DOHH2 (cell line): ENCODE data around the gene LRRC23.

ENCODE experiments used
- H3F3A ChIP-seq: fragments of 200-600 bp; sonication (generic), shearing (Covaris generic); 2 replicates; pipeline ENCODE4 v1.6.0; 2016; ENCODE audit warnings: antibody characterized with exemption, mild to moderate bottlenecking; ENCODE audit not compliant: control insufficient read depth, insufficient read depth
- H3K27ac ChIP-seq: fragments of 200-600 bp; sonication (generic); 2 replicates; pipeline ENCODE4 v1.5.1; 2014; ENCODE audit warnings: low read depth, mild to moderate bottlenecking, low read length, moderate library complexity
- H3K27me3 ChIP-seq: fragments of 200-600 bp; sonication (generic); 2 replicates; pipeline ENCODE4 v1.6.1; 2014; ENCODE audit warnings: mild to moderate bottlenecking, low read length, mixed read lengths; ENCODE audit not compliant: control insufficient read depth
- H3K36me3 ChIP-seq: fragments of 200-600 bp; sonication (generic); 2 replicates; pipeline ENCODE4 v1.6.1; 2014; ENCODE audit warnings: mild to moderate bottlenecking, low read length, moderate library complexity, mixed read lengths; ENCODE audit not compliant: control insufficient read depth
- H3K4me1 ChIP-seq: fragments of 200-600 bp; sonication (generic); 2 replicates; pipeline ENCODE4 v1.6.1; 2014; ENCODE audit warnings: mild to moderate bottlenecking, low read length, mixed read lengths; ENCODE audit not compliant: control insufficient read depth
- H3K4me2 ChIP-seq: fragments of 200-600 bp; sonication (generic); 2 replicates; pipeline ENCODE4 v1.6.0; 2014; ENCODE audit warnings: mild to moderate bottlenecking, low read length, moderate library complexity
- H3K4me3 ChIP-seq: fragments of 200-600 bp; sonication (generic); 2 replicates; pipeline ENCODE4 v1.5.1; 2014; ENCODE audit warnings: mild to moderate bottlenecking, low read length, mixed read lengths
- H3K79me2 ChIP-seq: fragments of 200-600 bp; sonication (generic); 2 replicates; pipeline ENCODE4 v1.6.1; 2014; ENCODE audit warnings: mild to moderate bottlenecking, low read length, mixed read lengths; ENCODE audit not compliant: control insufficient read depth
- H3K9me2 ChIP-seq: fragments of 200-600 bp; sonication (generic); replicated peaks from 2 replicates; pipeline ENCODE4 v1.6.1; 2014; ENCODE audit warnings: mild to moderate bottlenecking, low read length, mixed read lengths; ENCODE audit not compliant: control insufficient read depth
- H3K9me3 ChIP-seq: fragments of 200-600 bp; sonication (generic); 2 replicates; pipeline ENCODE4 v1.6.1; 2014; ENCODE audit warnings: antibody characterized with exemption, low read length, mixed read lengths; ENCODE audit not compliant: control insufficient read depth, insufficient read depth
- H4K20me1 ChIP-seq: fragments of 200-600 bp; sonication (generic); 2 replicates; pipeline ENCODE4 v1.6.0; 2014; ENCODE audit warnings: low read depth, mild to moderate bottlenecking, antibody characterized with exemption, low read length, moderate library complexity; ENCODE audit not compliant: control insufficient read depth, insufficient read depth
- CTCF ChIP-seq: fragments of 200-600 bp; sonication (generic); IDR thresholded peaks from one replicate; pipeline ENCODE4 v1.5.1; 2014; ENCODE audit warnings: antibody characterized with exemption, mild to moderate bottlenecking, low read depth, low read length; ENCODE audit not compliant: poor library complexity, severe bottlenecking
- EZH2phosphoT487 ChIP-seq: fragments of 200-600 bp; sonication (generic); IDR thresholded peaks from 2 replicates; pipeline ENCODE4 v1.6.1; 2017; ENCODE audit warnings: borderline replicate concordance, mild to moderate bottlenecking, antibody characterized with exemption, low read length, moderate library complexity, mixed read lengths

Gene LRRC23

GRCh38 chr12:6944381-6945186, 40.0 kb downstream of the LRRC23 start:
- H3K36me3 ChIP-seq: no peaks in the 10 kb centered on the region
- H3K4me2 ChIP-seq: peak overlapping the region; percentile 100
- peak; percentile 98 for TF ChIP-seq CTCF
- TF ChIP-seq EZH2phosphoT487: no peak
- no peaks in the 10 kb centered on the region for H3K9me2 ChIP-seq
- H3K9me3 ChIP-seq: no peaks in the 10 kb centered on the region
- H3K27ac ChIP-seq: peak overlapping the region; percentile 80
- H3K4me1 ChIP-seq: peaks cover 56% of the 10 kb centered on the region
- H3K4me3 ChIP-seq: peak overlapping the region; percentile 95
- H3F3A ChIP-seq: peaks cover 13% of the 10 kb centered on the region
- no peaks in the 10 kb centered on the region for H4K20me1 ChIP-seq
- no peaks in the 10 kb centered on the region for H3K79me2 ChIP-seq
- H3K27me3 ChIP-seq: peaks cover 16% of the 10 kb centered on the region

- peaks cover 13% of the 10 kb centered on the region for H3F3A ChIP-seq
- no peaks in the 10 kb centered on the region for H3K9me2 ChIP-seq
- peak overlapping the region; percentile 100 for H3K4me2 ChIP-seq
- peak overlapping the region; percentile 95 for H3K4me3 ChIP-seq
- peak overlapping the region; percentile 80 for H3K27ac ChIP-seq
- peaks cover 16% of the 10 kb centered on the region for H3K27me3 ChIP-seq
- H4K20me1 ChIP-seq: no peaks in the 10 kb centered on the region
- no peaks in the 10 kb centered on the region for H3K36me3 ChIP-seq
- peaks cover 63% of the 10 kb centered on the region for H3K4me1 ChIP-seq
- no peaks in the 10 kb centered on the region for H3K79me2 ChIP-seq
- no peaks in the 10 kb centered on the region for H3K9me3 ChIP-seq
- TF ChIP-seq CTCF (no peak), EZH2phosphoT487 (no peak)
Measured at GRCh38 chr12:6945613-6946012, 41.0 kb downstream of the LRRC23 start.

DNA sequence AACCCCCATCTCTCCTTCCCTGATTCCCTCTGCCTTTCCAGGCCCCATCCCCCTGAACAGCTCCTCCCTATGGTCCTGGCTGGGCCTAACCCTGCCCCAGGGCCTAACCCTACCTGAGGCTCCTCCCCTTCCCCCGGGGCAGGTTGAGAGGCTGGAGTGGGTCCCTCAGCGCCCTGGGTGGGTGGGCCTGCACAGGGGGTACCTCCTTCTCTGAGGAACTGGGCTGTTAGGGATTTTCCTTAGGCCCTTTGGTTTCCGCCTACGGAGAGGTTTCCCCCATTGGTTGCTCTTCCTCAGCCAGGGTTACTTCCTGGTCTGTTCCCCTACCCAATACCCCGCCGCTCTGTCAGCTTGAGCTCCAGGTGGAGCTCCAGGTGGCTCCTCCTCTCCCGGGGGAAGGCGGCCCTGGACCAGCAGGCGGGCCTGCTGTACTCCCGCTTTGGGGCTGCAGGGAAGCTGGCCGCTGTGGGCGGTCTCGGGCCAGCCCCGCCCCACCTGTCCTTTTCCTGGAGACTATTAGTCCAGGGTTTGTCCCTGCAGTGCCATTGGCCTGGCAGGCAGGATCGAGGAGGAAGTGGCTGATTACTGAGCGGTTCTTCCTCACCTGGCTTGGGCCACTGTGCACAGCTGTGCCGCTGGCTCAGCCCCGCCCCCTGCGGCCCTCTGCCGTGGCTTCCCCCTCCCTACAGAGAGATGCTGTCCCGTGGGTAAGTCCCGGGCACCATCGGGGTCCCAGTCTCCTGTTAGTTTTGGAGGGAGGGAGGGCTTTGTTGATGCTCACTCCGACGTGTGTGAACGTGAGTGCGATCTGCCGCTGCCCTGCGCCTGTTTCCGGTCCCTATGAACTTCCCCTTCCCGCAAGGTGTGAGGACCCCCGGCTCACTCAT, 41.7 kb downstream of the LRRC23 start:
- TF ChIP-seq EZH2phosphoT487: no peak
- TF ChIP-seq CTCF: no peak
- no peaks in the 10 kb centered on the region for H3K36me3 ChIP-seq
- no peaks in the 10 kb centered on the region for H3K79me2 ChIP-seq
- no peaks in the 10 kb centered on the region for H4K20me1 ChIP-seq
- H3K27me3 ChIP-seq: peaks cover 16% of the 10 kb centered on the region
- H3K4me1 ChIP-seq: peaks cover 69% of the 10 kb centered on the region
- H3K9me2 ChIP-seq: no peaks in the 10 kb centered on the region
- H3K4me3 ChIP-seq: peak overlapping the region; percentile 95
- no peaks in the 10 kb centered on the region for H3K9me3 ChIP-seq
- H3K27ac ChIP-seq: peak overlapping the region; percentile 80
- peaks cover 13% of the 10 kb centered on the region for H3F3A ChIP-seq
- peak overlapping the region; percentile 100 for H3K4me2 ChIP-seq
